Amygdala (tissue), 56 donors: ENCODE data around the gene NAT14.
"Not testable (repeated sequence)": the region's sequence is repeated elsewhere in the genome, so short reads cannot be mapped to it uniquely, and the experiment has no call there.

Experiments used
- DNase-seq, 56 donors: peaks; one replicate each; lab custom pipeline; 2025; lab: John Stamatoyannopoulos, UW

The NAT14 gene, protein sequence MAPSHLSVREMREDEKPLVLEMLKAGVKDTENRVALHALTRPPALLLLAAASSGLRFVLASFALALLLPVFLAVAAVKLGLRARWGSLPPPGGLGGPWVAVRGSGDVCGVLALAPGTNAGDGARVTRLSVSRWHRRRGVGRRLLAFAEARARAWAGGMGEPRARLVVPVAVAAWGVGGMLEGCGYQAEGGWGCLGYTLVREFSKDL

DNA sequence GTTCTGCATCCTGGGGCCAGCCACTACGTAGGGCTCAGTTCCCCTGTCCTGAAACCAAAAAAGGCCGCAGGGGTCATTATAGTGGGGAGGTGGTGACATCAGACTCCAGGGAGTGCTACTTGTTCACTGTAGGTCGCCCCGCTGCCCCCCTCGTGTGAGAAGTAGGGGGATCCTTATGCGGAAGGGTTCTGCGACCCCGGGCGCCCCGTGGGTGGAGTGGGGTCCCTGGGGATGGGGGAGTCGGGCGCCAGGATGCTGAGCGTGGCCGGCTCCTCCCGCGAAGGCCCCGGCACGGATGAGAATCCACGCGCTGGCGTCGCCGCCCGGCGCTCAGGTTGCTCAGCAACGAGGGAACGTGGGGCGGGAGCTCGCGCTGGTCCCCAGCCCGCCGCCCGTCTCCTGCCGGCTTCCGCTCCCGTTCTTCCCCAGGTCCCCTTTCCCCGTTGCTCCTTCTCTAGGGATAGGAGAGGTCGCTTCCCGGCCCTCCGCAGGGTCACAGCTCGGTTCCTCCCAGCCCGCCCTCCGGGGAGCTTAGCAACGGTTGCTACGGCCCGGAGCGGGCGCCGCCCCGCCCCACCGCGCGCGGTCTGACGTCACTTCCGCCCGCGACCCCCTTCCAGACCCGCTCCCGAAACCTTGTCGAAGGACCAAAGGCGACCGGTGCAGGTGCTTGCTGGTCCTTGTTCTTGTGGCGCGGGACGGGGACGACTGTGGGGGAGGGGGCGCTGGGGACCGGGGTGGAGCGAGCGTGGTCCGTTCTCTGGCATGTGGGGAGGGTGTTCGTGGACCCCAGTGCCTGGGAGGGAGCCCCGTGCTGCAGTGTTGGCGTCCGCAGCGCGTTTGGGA, at the start of gene NAT14:
Gene NAT14, plus strand, starts transcription at position 596 of the 846 bp plus-strand sequence. CDS start 521 bp downstream, outside the sequence.
- DNase-seq, result peak in 36 of 56 donors; percentile 6 to 76 (median 54)

DNA sequence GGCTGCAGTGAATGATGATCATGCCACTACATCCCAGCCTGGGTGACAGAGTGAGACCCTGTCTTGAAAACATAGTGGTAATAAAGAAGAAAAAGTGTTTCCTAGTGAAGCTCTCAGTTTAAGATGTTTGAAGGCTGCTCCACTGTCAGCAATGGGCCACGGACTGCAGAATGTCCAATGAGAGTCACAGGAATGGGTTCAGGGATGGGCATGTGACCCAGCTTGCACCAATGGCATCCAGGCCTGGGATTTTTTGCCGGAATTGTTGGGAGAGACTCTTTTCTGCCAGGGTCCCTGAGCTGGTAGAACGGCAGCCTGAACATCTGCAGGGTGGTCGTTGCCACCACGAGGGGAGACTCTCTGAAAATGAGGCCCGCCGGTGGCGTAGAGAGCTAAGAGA, 48.1 kb upstream of the NAT14 start:
- no peak for DNase-seq

DNA sequence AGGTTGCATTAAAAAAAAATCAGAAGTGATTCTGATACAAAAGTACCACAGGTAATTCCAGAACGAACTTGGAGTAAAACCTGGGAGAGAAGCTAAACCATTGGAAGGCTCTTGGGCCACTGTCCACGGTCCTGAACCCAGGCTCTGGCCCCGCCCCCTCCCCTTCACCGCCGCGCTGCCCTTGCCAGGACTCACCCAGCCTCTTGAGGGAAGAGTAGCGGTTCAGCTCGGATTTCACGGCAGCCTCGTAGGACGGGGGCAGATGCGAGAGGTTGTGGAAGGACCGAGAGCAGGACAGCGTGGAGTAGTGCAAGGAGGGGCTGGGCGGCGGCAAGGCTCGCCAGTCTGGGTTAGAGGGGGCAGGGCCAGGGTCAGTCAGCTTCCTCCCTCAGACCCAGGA, 47.6 kb upstream of the NAT14 start:
- DNase-seq, result peak in 7 of 56 donors; percentile 10 to 53 (median 22)

DNA sequence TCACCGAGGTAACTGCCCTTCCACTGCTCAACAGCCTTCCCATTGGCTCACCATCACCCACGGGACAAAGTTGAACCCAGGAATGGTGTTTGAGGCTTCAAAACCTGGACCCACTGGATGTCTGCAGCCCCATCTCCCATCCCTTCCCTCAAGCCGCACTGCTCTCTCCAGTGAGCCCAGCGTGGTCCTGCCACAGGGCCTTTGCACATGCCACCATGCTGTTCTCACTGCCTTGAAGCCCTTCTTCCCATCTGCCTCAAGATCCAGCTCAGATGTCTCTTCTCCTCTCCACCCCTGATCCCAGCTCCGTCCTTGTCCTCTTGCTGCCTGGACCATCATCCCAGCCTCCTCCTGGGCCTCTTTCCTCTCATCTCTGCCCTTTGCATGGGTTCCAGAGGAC, 45.9 kb upstream of the NAT14 start:
- no peak for DNase-seq

DNA sequence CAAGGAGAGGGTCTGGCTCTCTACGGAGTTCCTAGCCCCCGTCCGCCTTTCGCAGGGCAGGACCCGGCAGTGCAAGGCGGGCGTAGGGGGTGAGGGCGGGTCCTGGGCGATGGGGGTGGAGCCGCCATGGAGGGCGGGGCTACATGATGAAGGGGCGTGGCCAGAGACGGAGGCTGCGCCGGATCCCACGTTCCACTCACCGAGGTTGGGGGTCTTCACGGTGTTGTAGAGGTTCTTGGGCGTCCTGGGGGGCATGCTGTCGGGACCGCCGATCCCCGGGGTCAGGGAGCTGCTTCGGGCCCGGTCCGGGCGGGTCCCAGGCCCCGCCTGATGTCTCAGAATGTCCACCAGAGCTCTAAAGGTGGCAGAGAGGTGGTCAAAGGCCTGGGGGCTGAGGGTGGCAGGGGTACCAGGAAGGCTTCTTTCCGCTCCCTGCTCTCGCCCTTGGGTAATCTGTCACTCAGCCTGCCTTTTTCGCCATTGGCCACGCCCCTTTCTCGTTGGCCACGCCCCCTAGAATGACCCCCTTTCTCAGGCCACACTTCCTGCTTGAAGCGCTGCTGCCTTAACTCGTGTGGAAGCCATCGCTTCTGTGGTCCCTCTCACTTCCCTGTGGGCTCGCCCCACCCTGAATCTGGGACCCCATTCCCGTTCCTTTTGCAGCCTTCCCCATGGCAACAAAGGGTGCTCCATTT, 44.4 kb upstream of the NAT14 start:
- peak in 2 of 56 donors; percentile 9 to 18 for DNase-seq

DNA sequence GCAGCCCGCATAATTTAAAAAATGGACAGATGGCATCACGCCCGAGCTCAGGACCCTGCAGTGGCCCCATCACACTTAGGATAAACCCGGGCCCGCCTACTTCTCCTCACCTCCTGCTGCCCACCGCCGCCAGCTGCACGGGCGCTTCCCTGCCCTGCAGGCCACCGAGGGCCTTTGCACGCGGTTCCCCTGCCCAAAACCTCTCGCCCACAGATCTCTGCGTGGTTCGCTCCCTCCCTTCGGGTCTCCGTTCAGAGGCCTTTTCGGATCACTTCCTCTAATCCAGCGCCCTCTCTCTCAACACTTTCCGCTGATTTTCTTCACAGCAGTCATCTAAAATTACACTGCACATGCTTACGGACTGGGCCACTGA, 43.7 kb upstream of the NAT14 start:
- DNase-seq, result no peak

DNA sequence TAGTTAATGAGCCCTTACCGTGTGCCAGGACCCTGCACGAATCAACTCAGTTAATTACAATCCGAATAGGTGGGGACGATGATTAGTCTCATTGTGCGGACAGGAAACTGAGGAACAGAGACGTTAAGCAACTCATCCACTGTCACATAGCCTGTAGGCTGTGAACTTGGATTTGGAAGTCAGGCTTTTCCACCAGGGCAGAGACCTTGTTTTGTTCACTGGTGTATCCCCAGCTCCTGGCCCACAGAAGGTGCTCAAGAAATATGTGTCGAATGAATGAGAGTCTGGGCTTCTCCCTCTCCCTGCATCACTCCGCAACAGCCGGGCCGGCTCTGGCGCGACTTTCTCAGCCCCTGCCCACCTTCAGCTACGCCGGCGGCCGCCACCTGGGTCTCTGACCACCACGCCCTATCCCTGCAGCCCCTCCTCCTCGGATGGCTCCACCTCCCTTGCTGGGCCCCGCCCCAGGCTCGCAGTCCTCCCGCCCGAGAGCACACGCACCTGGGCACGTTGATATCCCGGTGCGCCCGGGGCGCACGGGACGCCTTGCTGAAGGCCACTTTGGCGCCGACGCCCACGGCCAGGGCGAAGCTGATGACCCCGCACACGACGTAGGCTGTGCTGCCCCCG, 43.2 kb upstream of the NAT14 start:
- no peak for DNase-seq

DNA sequence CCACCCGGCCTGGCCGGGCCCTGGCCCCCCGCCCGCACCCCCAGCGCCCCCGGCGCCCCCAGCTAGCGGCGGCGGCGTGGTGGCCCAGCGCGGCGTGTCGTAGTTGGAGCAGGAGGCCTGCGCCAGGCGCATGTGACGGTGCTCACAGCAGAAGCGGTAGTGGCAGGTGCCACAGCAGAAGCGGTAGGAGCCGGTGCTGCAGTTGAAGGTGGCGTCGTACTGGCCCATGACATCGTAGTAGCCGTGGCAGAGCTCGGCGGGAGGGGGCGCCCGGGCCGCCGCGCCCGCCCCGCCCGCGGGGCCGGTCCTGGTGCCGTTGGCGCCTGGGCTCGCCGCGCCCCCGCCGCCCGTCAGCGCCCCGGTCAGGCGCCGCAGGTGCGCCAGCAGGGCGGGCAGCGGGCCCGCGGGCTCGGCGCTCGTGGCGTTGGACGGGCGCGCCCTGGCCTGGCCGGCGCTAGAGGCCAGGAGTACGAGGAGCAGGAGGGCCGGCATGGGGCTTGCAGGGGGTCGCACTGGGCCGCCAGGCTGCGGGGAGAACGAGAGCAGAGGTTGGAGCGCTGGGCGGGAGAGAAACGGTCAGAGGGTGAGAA, 42.5 kb upstream of the NAT14 start:
- peak in 8 of 56 donors; percentile 14 to 50 (median 24) for DNase-seq

DNA sequence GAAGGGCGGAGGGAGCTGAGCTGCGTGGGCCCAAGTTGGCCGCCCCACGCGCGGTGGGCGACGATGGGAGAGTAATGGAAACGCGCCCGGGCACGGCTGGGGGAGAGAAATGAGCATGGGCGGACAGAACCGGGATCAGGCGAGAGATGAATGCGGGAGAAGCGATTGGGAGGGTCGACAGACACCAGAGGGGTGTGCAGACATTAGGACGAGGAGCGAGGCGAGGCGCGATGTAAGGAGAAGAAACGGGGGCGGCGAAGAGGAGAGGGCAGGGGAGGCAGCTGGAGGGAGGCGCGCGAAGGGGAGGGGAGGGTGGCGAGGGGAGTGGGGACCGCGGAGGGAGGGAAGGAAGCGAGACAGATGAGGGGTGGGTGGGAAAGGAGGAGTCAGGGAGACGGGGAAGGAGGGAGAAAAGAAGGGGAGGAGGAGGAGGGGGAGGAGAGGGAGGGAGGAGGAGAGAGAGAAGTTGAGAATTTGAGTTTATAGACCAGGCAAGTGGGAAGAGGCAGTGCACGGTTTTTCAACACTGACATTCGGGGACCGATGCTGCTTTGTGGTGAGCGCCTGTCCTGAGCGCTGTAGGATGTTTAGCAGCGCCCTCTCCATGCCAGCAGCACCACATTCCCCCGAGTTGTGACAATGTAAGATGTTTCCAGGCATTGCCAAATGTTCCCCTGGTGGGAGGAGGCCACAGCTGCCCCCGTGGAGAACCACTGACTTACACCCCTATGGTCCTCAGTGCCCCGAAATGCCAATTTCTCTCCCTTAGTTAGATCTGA, 41.8 kb upstream of the NAT14 start, which contains the start of gene SHISA7:
Gene SHISA7, minus strand, starts transcription at position 256 of the 779 bp plus-strand sequence. CDS start 437 bp downstream, outside the sequence.
- DNase-seq, result peak in 32 of 56 donors; percentile 21 to 71 (median 50)

DNA sequence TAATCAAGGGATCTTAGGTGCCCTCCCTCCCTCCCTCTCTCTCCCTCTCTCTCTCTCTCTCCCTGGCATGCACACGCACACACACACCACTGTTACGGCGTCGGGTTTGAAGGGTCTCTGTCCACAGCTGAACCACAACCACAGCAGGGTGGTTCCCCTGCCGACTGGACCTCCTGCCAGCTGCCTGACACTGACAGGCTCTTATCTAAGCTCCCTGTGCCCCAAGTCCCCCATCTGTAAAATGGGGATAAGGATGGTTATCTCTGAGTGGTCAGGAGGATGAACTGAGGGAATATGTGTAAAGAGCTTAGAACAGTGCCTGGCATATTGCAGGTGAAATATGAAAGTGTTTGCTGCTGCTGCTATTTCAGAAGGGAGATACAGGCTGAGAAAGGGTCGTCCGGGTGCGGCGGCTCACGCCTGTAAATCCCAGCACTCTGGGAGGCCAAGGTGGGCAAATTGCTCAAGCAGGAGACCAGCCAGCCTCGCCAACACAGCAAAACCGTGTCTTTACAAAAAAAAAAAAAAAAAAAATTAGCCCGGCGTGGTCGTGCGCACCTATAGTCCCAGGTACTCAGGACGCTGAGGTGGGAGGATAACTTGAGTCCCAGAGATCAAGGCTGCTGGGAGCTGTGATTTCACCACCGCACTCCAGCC, 41.0 kb upstream of the NAT14 start:
- no peak for DNase-seq

DNA sequence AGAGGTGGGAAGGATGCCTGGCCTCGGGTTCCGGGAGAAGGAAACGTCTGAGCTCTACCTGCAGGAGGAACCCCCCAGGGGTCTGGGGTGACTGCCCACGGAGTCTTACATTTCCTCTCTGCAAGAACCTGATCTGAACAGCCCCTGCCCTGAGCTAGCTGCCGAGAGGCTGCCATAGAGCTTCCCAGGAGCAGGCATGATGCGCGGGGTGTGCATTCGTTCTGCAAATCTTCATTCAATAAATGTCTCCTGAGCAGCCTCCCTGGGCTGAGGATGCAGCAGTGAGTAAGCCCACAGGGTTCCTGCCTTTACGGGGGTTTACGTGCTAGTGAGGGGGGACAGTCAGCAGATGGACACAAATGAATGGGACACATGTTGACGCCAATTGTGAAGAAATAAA, 40.3 kb upstream of the NAT14 start:
- peak in 5 of 56 donors; percentile 11 to 48 (median 46) for DNase-seq

DNA sequence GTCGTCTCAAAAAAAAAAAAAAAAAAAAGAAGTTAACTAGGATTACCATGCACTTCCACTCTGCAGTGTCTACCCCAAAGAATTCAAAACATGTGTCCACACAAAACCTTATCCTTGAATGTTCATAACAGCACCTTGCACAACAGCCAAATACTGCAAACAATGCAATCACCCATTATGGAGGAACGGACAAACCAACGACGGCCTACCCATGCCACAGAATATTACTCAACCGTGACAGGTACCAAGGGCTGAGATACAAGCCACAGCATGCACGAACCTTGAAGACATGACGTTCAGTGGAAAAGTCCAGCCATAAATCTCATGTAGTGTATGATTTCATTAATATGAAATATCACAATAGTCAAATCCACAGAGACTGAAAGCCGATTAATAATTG, 38.9 kb upstream of the NAT14 start:
- DNase-seq, result no peak

DNA sequence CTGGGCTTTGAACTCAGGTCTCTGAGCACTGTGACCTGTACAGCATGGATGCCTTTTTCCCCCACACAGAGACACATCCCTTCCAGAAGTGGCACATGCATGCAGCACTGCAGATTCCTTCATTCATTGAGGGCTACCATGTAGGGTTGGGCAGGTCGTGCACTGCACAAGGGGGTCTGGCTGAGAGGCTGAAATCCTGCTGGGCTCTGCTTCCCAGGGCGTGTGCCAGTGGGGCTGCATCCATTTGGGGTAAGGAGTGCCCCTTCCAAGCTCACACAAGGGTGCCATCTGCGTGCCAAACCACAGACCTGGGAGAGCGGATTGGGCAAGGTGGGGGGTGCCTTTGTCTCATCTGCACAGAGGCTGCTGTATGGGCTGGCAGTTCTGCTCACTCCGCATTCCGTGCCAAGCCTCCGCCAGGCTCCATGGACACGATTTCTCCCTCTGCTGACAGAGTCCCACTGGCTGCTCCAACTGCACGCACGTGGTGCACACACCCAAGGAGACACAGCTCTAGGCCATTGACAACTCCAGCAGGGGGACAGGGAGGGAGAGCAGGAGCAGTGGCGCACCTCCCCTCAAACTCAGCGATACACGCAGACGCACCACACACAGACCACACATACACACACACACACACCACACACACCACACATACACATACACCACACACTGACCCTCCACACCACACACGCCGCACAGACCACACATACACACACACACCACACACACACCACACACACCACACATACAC, 37.4 kb upstream of the NAT14 start:
- DNase-seq, result peak in 53 of 56 donors; percentile 9 to 86 (median 62)

DNA sequence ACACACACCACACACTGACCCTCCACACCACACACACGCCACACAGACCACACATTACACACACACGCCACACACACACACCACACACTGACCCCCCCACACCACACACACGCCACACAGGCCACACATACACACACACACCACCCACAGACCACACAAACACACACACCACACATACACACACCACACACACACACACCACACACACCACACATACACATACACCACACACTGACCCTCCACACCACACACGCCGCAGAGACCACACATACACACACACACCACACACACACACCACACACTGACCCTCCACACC, 36.9 kb upstream of the NAT14 start:
- DNase-seq, result not testable (repeated sequence)

DNA sequence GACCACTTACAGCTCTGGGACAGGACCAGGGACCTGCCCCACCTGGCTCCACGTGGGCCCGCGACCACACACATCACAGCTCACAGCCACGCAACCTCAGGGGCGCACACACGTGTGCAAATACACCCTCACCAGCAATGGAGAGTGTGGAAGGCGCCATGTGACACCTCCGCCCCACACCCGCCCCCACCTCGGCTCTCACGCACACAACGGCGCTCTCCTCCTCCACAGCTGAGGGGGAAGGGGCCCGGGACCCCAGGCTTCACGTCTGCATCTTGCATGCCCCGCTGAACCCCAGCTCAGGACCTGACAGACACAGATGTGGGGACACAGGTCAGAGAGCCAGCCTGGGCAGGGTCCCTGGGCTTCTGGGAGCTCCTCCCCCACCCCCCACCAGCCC, 35.5 kb upstream of the NAT14 start:
- no peak for DNase-seq

DNA sequence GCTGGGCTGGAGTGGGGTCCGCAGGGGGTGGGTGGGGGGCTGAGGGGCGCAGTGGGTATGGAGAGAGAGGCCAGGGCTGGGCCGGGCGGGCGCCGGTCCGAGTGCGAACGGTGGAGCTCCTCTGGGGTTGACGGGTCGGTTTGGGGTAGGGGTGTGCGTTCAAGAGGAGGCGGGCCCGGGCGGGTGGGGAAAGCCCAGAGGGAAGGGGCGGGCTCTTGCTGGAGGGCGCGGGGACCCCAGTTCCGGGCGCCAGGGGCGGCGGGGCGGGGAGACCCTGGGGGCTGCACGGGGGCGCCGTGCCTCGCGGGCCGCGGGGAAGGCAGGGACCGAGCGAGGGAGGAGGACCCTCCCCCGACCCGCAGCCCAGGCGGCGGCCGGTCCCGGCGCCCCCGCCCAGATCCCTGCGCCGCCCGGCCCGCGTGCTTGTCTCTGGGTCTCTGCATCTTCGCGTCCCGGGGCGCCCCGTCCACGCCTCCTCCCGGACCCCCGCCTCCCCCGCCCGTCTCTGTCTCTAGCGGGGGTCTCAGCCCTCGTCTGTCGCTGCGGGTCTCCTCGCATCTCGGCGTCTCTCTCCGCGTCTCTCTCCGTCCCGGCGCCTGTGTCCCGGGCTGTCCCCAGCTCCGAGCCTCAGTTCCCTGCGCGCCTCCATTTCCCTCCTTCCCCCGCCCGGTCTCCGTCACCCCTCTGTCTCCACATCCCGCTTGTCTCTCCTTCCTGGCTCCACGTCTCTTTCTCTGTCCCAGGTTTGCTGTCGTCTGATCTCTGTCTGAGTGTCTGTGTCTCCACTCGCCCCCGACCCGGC, 33.6 kb upstream of the NAT14 start:
- peak in 3 of 56 donors; percentile 40 to 57 (median 46) for DNase-seq

DNA sequence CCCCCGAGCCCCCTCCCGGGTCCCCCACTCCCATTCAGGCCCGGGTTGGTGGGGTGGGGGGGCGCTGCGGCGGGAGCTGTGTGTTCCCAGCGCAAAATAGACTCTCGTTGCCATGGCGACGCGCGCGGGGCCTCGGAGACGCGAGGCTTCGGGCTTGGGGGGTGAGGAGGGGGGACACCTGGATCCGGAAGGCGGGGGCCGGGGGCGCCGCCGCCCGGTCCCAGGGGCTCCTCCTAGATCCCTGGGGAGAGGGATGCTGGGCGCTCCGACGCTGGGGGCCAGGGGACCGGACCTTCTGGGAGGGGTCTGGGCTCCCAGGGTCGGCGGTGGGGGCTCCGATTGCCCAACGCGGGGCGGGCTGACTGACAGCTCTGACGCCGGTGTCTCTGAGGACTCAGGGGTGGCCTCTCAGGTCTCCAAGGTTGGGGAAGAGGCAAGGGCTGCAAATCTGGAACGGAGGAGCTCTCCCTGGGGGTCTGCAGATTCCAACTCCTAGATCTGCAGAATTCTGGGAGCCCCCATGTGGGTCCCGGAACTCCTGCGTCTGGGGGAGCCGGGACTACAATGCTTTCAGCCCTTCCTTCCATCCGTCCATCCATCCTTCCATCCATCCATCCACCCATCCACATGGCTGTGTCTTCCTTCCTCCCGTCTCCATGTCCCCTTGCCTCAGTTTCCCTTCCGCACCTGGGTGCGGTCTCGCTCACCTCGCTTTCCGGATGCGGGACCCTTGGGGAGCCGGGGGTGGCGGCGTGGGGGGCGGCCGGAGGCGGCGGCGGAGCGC, 32.8 kb upstream of the NAT14 start:
- peak in 36 of 56 donors; percentile 18 to 75 (median 49) for DNase-seq
